Epithelial cell of esophagus (primary cell): ENCODE measurements around the gene PDE7B.

Experiments used
- DNase-seq: peaks from one replicate; pipeline ENCODE4 v3.0.0; 2010; ENCODE audit warnings: low read depth
- H3K4me3 ChIP-seq: 2 replicates; pipeline ENCODE4 v1.5.1; 2011; ENCODE audit warnings: mild to moderate bottlenecking, low read length, control low read depth
- CTCF ChIP-seq: IDR thresholded peaks from 2 replicates; pipeline ENCODE4 v1.5.1; 2011; ENCODE audit warnings: low read depth, mild to moderate bottlenecking, low read length, control low read depth, inconsistent platforms; ENCODE audit not compliant: insufficient read depth; ENCODE audit errors: missing control alignments

PDE7B gene

GRCh38 chr6:135909737-135910387, 58.4 kb downstream of the PDE7B start:
- DNase-seq: peak; percentile 80
- H3K4me3 ChIP-seq: no peak overlapping the region
- TF ChIP-seq CTCF: peak; percentile 75

- no peak overlapping the region for H3K4me3 ChIP-seq
- DNase-seq: no peak
- TF ChIP-seq CTCF: no peak
These were observed 59.5 kb downstream of the PDE7B start for GRCh38 chr6:135910790-135911618.

- no peak for DNase-seq
- TF ChIP-seq CTCF: no peak
- H3K4me3 ChIP-seq: no peak overlapping the region
These were observed 62.3 kb downstream of the PDE7B start for GRCh38 chr6:135913785-135914184.

GRCh38 chr6:135919026-135919425, 67.5 kb downstream of the PDE7B start:
- H3K4me3 ChIP-seq: no peak overlapping the region
- no peak for DNase-seq
- no peak for TF ChIP-seq CTCF

GRCh38 chr6:135920689-135921088, 69.2 kb downstream of the PDE7B start:
- H3K4me3 ChIP-seq: no peak overlapping the region
- no peak for DNase-seq
- TF ChIP-seq CTCF: no peak

GRCh38 chr6:135921188-135921587, 69.7 kb downstream of the PDE7B start:
- H3K4me3 ChIP-seq: no peak overlapping the region
- no peak for DNase-seq
- no peak for TF ChIP-seq CTCF

GRCh38 chr6:135922174-135922573, 70.7 kb downstream of the PDE7B start:
- TF ChIP-seq CTCF: no peak
- peak; percentile 97 for DNase-seq

More at GRCh38 chr6:135922174-135922573, 70.7 kb downstream of the PDE7B start:
- H3K4me3 ChIP-seq: no peak overlapping the region
